T47D (cell line): Measurements from ENCODE around the gene AQP6.

Experiments
- DNase-seq, 2 experiments: peaks; one replicate each; pipeline versions ENCODE4 v3.0.0 to v3.0.0-alpha.2; 2011 to 2012; ENCODE audit warnings: low read depth in 1 of 2, low spot score in 1 of 2
- JUND ChIP-seq: IDR thresholded peaks from 2 replicates; pipeline ENCODE4 v1.6.1; 2012; ENCODE audit warnings: low read depth
- in situ Hi-C: cut with HindIII; loops from 2 replicates; pipeline ENCODE4 v1.10.0; 2016; ENCODE audit warnings: low sequenced_read_pairs, low pct_unique_long_range_greater_than_20kb

The AQP6 gene

DNA sequence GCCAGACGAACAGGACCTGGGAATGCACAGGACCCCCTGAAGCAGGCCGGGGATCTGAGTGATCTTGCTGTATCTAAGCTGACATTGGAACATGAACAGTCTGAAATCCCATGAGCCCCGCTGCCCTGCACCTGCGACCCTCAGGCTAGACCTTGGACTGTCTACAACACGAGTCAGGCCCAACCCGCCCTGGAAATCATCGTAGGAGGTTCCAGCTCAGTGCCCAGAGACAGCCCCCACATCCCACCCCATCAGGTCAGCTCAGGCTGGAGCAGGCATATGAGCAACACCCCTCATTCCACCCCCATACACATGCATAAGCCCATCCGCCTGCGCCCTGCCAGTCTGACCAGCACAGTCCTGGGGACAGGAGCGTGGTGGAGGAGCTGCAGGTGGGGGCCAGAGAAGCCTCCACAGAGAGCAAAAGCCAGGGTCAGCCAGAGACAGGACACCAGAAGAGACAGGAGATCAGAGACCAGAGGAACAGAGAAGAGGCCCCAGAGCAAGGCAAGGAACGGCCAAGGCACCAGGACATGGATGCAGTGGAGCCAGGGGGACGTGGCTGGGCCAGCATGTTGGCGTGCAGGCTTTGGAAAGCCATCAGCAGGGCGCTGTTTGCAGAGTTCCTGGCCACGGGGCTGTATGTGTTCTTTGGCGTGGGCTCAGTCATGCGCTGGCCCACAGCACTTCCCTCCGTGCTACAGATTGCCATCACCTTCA lies at the start of gene AQP6:
Gene AQP6, plus strand, starts transcription at position 307 of the 720 bp plus-strand sequence. Its CDS starts 227 bp downstream, at position 534.
- in situ Hi-C loops, result no loop called here
- no peak for TF ChIP-seq JUND
- no peak for DNase-seq

- no peak for TF ChIP-seq JUND
- in situ Hi-C loops, result no loop called here
- no peak for DNase-seq
Measured at GRCh38 chr12:49923035-49923644, 49.6 kb upstream of the AQP6 start.

DNA sequence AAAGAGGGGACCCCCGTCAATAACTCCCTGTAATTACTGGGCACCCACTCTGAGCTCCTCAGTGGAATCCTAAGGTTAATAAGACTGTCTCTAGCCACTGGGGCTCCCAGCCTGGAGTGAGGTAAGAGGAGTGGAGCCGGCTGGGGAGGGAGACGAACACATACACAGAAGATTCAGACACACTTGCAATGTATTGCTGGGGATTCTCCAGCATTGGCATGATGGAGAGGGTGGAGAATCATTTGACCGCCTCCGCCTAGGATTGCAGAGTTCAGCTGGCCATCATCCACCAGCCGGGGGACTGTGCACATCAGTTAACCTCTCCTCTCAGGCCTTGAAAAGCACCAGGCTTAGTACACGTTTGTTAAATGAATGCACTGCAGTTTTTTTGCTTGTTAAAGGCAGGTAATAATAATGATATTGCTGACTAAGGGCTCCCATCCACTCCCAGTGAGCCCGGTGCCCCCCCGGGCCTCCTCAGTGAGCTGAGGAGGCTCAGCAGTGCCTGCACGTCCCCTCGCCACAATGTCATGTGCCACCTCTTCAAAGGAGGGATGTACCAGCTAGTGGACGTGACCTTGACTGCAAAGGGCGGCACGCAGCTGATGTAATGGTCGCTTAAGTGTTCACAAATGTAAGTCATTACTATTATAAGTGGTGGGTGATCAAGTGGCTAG lies 48.7 kb upstream of the AQP6 start:
- DNase-seq, result no peak
- no peak for TF ChIP-seq JUND
- in situ Hi-C loops, result no loop called here

GRCh38 chr12:49924628-49925246 lies 48.0 kb upstream of the AQP6 start:
- in situ Hi-C loops, result no loop called here
- DNase-seq, result no peak
- no peak for TF ChIP-seq JUND

GRCh38 chr12:49925433-49926204 lies 47.1 kb upstream of the AQP6 start:
- DNase-seq, result no peak
- in situ Hi-C loops, result no loop called here
- TF ChIP-seq JUND, result no peak

- in situ Hi-C loops, result no loop called here
- no peak for DNase-seq
- no peak for TF ChIP-seq JUND
Measured at GRCh38 chr12:49928471-49928870, 44.3 kb upstream of the AQP6 start.

DNA sequence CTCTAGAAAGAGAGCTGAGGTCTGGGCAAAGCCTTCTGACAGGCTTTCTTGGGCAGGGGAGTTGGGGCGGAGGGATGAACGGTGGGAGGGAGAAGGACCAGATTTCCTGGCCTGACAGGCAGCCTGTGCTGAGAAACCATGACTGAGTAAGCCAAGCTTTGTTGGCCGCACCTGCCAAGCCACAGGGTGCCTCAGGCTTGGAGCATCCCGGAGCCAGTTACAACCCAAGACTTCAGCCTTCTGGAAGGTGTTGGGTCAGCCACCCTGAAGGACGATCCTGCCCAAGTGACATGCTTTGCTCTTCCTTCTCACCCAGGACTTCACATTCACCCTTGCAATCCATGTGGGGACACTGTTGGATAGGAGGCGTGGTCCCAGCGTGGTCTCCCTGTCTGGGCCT lies 43.2 kb upstream of the AQP6 start:
- no peak for DNase-seq
- TF ChIP-seq JUND, result no peak
- in situ Hi-C loops, result no loop called here

DNA sequence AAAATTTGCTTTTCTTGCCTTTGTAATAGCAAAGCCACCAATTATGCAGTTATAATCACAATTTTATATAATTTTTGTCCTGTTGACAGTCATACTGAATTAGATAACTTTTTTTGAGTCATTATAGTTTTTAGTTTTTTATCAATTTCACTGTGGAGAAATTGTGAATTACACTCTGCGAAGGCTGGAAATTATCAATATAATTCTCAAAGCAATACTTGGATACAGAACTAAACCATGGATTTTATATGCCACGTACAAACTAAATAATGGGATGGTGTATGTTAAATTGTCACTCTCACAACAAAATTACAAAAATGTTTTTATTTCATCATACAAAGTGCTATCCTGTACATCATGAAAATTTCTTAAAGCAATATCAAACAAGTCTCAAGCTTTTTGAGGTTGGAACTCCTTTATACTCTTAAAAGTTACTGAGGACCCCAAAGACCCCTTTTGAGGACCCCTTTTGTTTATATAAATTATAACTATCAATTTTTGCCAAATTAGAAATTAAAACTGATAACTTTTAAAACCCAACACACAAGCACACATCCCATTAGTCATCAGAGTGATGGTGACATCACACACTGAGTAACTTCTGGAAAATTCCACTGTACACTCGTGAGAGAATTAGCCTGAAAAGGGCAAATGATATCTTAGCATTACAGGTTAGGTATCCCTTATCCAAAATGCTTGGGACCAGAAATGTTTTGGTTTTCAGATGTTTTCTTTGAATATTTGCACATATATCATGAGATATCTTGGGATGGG lies 42.0 kb upstream of the AQP6 start:
- DNase-seq, result no peak
- TF ChIP-seq JUND, result no peak
- in situ Hi-C loops, result no loop called here

GRCh38 chr12:49932023-49932422 lies 40.7 kb upstream of the AQP6 start:
- in situ Hi-C loops, result no loop called here
- no peak for DNase-seq
- no peak for TF ChIP-seq JUND

DNA sequence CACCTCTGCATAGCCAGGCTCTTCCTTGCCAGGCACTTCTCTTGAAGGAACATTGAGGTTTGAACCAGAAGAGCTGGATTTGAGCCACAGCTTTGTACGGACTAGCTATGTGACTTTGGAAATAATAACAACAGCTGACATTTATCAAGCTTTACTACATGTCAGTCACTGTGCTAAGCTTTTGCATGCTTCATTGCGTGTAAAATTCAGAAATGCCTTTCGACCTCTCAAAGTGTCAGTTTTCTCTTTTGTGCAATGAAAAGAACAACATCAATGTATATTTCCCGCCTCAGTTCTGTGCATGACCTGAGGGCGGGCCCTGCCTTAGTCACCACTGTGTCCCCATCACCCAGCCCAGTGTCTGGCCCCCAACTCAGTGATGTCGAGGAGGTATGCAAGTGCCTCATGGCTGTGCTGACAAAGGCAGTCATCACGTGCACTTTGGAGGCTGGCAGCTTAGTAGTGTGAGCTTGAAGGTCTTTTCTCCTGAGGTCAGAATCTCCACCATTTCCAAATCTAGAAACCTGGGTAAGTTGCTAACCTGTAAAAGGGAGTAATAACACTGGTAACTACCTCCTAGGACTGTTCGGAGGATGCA lies 40.1 kb upstream of the AQP6 start:
- in situ Hi-C loops, result no loop called here
- DNase-seq, result no peak
- TF ChIP-seq JUND, result no peak

GRCh38 chr12:49933796-49934195 lies 39.0 kb upstream of the AQP6 start:
- no peak for TF ChIP-seq JUND
- no peak for DNase-seq
- in situ Hi-C loops, result no loop called here

DNA sequence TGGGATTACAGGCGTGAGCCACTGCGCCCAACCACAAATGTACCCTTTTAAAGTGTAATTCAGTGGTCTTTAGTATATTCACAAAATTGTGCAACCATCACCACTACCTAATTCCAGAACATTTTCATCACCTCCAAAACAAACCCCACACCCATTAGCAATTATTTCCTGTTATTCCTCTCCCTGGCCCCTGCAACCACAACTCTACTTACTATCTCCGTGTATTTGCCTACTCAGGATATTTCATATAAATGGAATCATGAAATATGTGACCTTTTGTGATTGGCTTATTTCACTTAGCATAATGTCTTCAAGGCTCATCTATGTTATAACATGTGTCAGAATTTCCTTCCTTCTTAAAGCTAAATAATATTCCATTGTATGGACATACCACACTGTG lies 38.2 kb upstream of the AQP6 start:
- in situ Hi-C loops, result no loop called here
- DNase-seq, result no peak
- no peak for TF ChIP-seq JUND
